COR-L47 (cell line): Measurements from ENCODE around the gene BCCIP.

Experiments used
- DNase-seq: peaks from one replicate; lab custom pipeline; 2025; lab: John Stamatoyannopoulos, UW

The BCCIP gene

GRCh38 chr10:125822878-125823662 lies at the start of gene BCCIP, which contains the start of gene UROS:
TSS of gene BCCIP (plus strand) at chr10:125823546. CDS start at chr10:125823558, 12 bp downstream.
TSS of gene UROS (minus strand) at chr10:125823258. CDS start at chr10:125816499, 6,759 bp downstream.
- peak; percentile 73 for DNase-seq

GRCh38 chr10:125773687-125774543 lies 49.4 kb upstream of the BCCIP start:
- no peak for DNase-seq

GRCh38 chr10:125774581-125775191 lies 48.7 kb upstream of the BCCIP start:
- DNase-seq: no peak

GRCh38 chr10:125775491-125776106 lies 47.7 kb upstream of the BCCIP start, which contains the start of gene MMP21:
TSS of gene MMP21 (minus strand) at chr10:125775821. CDS start at chr10:125775821, 0 bp downstream.
- no peak for DNase-seq

GRCh38 chr10:125777806-125778205 lies 45.5 kb upstream of the BCCIP start:
- no peak for DNase-seq

- no peak for DNase-seq
Measured at GRCh38 chr10:125778556-125778955, 44.8 kb upstream of the BCCIP start.

- DNase-seq: no peak
Measured at GRCh38 chr10:125779403-125780327, 43.7 kb upstream of the BCCIP start.

- DNase-seq: no peak
Measured at GRCh38 chr10:125781374-125781773, 42.0 kb upstream of the BCCIP start.

- DNase-seq: no peak
Measured at GRCh38 chr10:125782054-125782453, 41.3 kb upstream of the BCCIP start.

- DNase-seq: no peak
Measured at GRCh38 chr10:125782616-125783015, 40.7 kb upstream of the BCCIP start.

GRCh38 chr10:125783408-125783807 lies 39.9 kb upstream of the BCCIP start:
- no peak for DNase-seq

- no peak for DNase-seq
Measured at GRCh38 chr10:125783957-125784356, 39.4 kb upstream of the BCCIP start.

GRCh38 chr10:125785791-125786190 lies 37.6 kb upstream of the BCCIP start:
- DNase-seq: no peak

- DNase-seq: no peak
Measured at GRCh38 chr10:125788156-125789034, 35.0 kb upstream of the BCCIP start.

- no peak for DNase-seq
Measured at GRCh38 chr10:125792342-125793300, 30.7 kb upstream of the BCCIP start.

- DNase-seq: no peak
Measured at GRCh38 chr10:125795128-125795527, 28.2 kb upstream of the BCCIP start.

GRCh38 chr10:125795637-125796190 lies 27.6 kb upstream of the BCCIP start:
- DNase-seq: no peak

- DNase-seq: no peak
Measured at GRCh38 chr10:125797424-125797823, 25.9 kb upstream of the BCCIP start.
